Type B pancreatic cell (in vitro differentiated cells): ENCODE data around the gene C6. TPM values are rescaled to one million over a fixed set of nuclear protein-coding genes. Genes with fewer than 3 reads are reported as not detected.

Source experiments
- DNase-seq: peaks from one replicate; pipeline ENCODE4 v3.0.0; 2021; ENCODE audit warnings: mixed read lengths; ENCODE audit not compliant: unreplicated experiment; ENCODE audit errors: extremely low spot score
- H3K27ac Mint-ChIP-seq: 2 replicates; pipeline ENCODE4 v1.8.0; 2021; ENCODE audit warnings: mild to moderate bottlenecking, mixed read lengths
- H3K27me3 Mint-ChIP-seq: 2 replicates; pipeline ENCODE4 v1.8.0; 2021; ENCODE audit warnings: mixed read lengths
- H3K36me3 Mint-ChIP-seq: 2 replicates; pipeline ENCODE4 v1.8.0; 2021; ENCODE audit warnings: mixed read lengths
- H3K4me1 Mint-ChIP-seq: one replicate; pipeline ENCODE4 v1.8.0; 2021; ENCODE audit warnings: mixed read lengths; ENCODE audit not compliant: unreplicated experiment
- H3K4me3 Mint-ChIP-seq: 2 replicates; pipeline ENCODE4 v1.8.0; 2021; ENCODE audit warnings: mild to moderate bottlenecking, mixed read lengths
- H3K9me3 Mint-ChIP-seq: 2 replicates; pipeline ENCODE4 v1.8.0; 2021; ENCODE audit warnings: mixed read lengths
- CTCF ChIP-seq: fragments of 200-600 bp; sonication (generic); conservative IDR thresholded peaks from 2 replicates; pipeline ENCODE4 v1.5.0; 2021; ENCODE audit warnings: antibody characterized with exemption, mild to moderate bottlenecking
- total RNA-seq: library from RNA; stranded (reverse); gene quantifications from 2 replicates; pipeline ENCODE4 v1.2.1, GENCODE V29; 2021; ENCODE audit warnings: low replicate concordance

Gene C6
- total RNA-seq, 1 donor from 2014 or later, result 2.3 TPM

DNA sequence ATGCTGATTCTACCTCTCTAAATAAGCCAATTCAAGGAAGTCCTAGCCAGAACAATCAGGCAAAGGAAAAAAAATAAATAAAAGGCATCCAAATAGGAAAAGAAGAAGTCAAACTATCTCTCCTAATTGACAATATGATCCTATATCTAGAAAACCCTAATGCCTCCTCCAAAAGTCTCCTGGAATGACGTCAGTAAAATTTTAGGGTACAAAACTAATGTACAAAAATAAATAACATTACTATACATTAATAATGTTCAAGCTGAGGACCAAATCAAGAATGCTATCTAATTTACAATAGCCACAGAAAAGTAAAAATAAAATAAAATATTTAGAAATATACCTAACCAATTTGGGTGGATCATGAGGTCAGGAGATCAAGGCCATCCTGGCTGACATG, 33.8 kb upstream of the C6 start:
- H3K36me3 Mint-ChIP-seq, result no peaks in the 10 kb centered on the region
- H3K27me3 Mint-ChIP-seq, result no peaks in the 10 kb centered on the region
- no peak overlapping the region for H3K4me3 Mint-ChIP-seq

GRCh38 chr5:41246376-41246775, 33.0 kb upstream of the C6 start:
- Mint-ChIP-seq H3K9me3 (peaks cover 5% of the 10 kb centered on the region), H3K27ac (no peak overlapping the region), H3K4me1 (no peaks in the 10 kb centered on the region), H3K27me3 (no peaks in the 10 kb centered on the region), H3K36me3 (no peaks in the 10 kb centered on the region), H3K4me3 (no peak overlapping the region)
- DNase-seq, result no peak
- no peak for TF ChIP-seq CTCF

More for the DNA sequence above, 33.8 kb upstream of the C6 start:
- no peaks in the 10 kb centered on the region for H3K4me1 Mint-ChIP-seq
- H3K9me3 Mint-ChIP-seq, result peaks cover 5% of the 10 kb centered on the region
- DNase-seq, result no peak
- no peak for TF ChIP-seq CTCF
- H3K27ac Mint-ChIP-seq, result no peak overlapping the region

DNA sequence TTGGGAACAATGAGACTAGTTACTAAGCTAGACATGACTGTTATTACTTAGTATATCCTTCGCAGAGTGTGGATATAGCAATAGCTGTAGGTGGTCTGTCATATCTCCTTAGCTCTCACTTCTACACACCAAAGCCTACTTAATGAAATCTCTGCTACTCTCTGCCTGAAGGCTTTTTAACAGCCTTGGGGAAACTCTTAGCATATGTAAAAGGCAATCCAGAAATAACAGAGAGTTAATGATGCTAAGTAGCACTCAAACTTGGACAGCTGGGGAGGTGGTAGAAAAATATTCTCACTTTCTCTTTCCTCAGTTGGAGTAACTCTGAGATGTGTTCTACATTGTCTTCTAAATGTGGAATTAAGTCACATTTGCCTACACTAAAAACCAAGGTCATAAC, 30.2 kb upstream of the C6 start:
- DNase-seq, result no peak
- H3K9me3 Mint-ChIP-seq, result peaks cover 10% of the 10 kb centered on the region
- no peaks in the 10 kb centered on the region for H3K4me1 Mint-ChIP-seq
- no peak overlapping the region for H3K27ac Mint-ChIP-seq
- H3K4me3 Mint-ChIP-seq, result no peak overlapping the region
- no peaks in the 10 kb centered on the region for H3K36me3 Mint-ChIP-seq
- no peaks in the 10 kb centered on the region for H3K27me3 Mint-ChIP-seq
- no peak for TF ChIP-seq CTCF

- no peak for TF ChIP-seq CTCF
Measured at GRCh38 chr5:41240985-41241384, 27.7 kb upstream of the C6 start.

DNA sequence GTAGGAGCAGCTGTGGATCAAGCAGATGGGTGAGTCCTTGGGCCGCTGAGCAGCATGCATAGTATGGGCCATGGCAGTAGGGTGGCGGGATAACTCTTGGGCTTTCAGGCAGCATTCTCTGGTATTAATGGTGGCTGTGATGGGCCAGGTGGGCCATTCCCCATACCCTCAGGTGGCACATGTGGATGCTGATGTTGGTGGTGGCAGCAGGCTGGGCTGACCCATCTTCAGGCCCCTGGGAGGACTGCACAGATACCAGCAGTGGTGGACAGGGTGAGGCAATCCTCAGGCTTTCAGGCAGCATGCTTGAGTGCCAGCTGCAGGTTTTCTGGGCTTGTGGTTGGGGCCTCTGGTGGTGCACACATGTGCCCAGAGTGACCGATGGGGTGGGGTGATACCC, 27.1 kb upstream of the C6 start:
- Mint-ChIP-seq H3K4me1 (no peaks in the 10 kb centered on the region), H3K36me3 (no peaks in the 10 kb centered on the region), H3K9me3 (peaks cover 6% of the 10 kb centered on the region), H3K27me3 (no peaks in the 10 kb centered on the region), H3K27ac (no peak overlapping the region), H3K4me3 (no peak overlapping the region)
- TF ChIP-seq CTCF, result no peak
- DNase-seq, result no peak

More at GRCh38 chr5:41240985-41241384, 27.7 kb upstream of the C6 start:
- no peak for DNase-seq
- Mint-ChIP-seq H3K27ac (no peak overlapping the region), H3K4me3 (no peak overlapping the region), H3K9me3 (peaks cover 6% of the 10 kb centered on the region), H3K27me3 (no peaks in the 10 kb centered on the region), H3K36me3 (no peaks in the 10 kb centered on the region), H3K4me1 (no peaks in the 10 kb centered on the region)

GRCh38 chr5:41234475-41234874, 21.1 kb upstream of the C6 start:
- no peak for DNase-seq
- no peaks in the 10 kb centered on the region for H3K4me1 Mint-ChIP-seq
- TF ChIP-seq CTCF, result no peak
- H3K36me3 Mint-ChIP-seq, result no peaks in the 10 kb centered on the region
- H3K27ac Mint-ChIP-seq, result no peak overlapping the region
- no peak overlapping the region for H3K4me3 Mint-ChIP-seq
- no peaks in the 10 kb centered on the region for H3K27me3 Mint-ChIP-seq
- peaks cover 11% of the 10 kb centered on the region for H3K9me3 Mint-ChIP-seq
